ENCODE data around the gene FAU.
A peak's percentile ranks its signal among the peaks of the same experiment; 100 is the strongest.

Gene FAU

DNA sequence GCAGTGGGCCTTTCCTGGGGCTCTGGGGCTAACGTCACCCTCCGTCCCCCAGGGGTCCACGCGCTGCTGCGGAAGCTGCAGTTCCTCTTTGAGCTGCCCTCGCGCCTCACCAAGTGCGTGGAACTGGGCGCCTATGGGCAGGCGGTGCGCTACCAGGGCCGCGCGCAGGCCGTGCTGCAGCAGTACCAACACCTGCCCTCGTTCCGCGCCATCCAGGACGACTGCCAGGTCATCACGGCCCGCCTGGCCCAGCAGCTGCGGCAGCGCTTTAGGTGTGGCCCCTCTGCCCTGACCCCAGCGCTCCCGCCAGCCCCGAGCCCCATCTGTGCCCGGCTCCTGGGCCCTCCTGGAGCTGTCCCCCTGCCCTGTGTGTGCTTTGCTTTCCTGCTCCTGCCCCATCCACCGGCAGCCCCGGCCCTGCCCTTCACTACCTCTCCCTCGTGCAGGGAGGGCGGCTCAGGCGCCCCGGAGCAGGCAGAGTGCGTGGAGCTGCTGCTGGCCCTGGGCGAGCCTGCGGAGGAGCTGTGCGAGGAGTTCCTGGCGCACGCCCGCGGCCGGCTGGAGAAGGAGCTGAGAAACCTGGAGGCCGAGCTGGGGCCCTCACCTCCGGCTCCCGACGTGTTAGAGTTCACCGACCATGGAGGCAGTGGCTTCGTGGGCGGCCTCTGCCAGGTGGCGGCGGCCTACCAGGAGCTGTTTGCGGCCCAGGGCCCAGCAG, 14.0 kb downstream of the FAU start:
- no peak for DNase-seq (ENCODE audit: low read depth)

DNA sequence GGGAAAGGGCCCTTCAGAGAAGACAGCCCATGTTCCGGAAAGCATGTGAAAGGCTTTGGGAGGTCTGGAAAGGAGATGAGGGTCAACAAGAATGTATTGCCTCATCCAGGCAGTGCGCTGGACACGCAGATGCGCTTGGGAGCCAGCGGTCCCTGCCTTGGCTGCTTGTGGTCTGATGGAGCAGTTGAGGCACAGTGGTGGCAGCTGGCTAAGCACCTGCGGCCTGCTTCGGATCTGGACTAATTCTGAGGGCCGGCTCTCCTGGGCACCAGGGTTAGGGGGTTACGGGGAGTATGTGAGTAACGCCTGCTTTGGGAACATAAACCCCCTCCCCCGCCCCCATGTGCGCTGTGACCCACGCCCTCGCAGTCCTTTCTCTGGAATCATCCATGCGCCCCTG, 14.9 kb downstream of the FAU start:
- DNase-seq (ENCODE audit: low read depth), result no peak

DNA sequence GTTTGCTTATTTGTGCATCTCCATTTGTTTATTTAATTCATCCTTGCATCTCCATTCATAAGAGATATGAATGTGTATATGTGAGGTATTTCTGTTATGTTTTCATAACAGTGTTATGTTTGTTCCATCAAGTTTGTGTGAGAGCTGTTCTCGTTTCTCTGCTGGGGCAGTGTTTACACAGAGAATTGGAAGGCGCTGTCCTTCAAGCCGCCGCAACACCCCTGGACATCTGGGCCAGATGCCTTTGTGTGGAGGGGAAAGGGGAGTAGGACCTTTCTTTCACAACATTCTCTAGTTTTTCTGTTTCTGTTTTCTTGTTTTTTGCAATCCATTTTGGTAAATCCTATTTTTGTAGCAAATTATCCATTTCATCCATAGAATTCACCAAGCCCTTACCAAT, 17.3 kb downstream of the FAU start:
- DNase-seq (ENCODE audit: low read depth), result no peak

DNA sequence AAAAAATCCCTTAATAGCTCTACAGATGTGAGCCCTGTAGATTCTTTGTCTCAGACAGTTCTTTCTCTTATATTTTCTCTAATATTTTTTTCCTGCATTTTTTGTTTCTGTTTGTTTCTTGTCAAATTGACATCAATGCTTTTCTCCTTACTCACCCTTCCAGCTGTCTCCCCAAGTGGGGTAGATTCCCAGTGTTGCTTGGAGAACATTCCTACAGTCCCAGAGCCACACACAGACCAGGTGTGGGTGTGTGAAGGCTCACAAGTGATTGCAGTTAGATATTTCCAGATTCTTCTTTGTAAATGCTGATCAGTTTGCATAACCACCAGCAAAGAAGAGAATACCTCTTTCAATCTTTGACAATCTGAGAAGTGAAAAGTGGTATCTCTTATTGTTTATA, 18.5 kb downstream of the FAU start:
- DNase-seq (ENCODE audit: low read depth), result no peak

DNA sequence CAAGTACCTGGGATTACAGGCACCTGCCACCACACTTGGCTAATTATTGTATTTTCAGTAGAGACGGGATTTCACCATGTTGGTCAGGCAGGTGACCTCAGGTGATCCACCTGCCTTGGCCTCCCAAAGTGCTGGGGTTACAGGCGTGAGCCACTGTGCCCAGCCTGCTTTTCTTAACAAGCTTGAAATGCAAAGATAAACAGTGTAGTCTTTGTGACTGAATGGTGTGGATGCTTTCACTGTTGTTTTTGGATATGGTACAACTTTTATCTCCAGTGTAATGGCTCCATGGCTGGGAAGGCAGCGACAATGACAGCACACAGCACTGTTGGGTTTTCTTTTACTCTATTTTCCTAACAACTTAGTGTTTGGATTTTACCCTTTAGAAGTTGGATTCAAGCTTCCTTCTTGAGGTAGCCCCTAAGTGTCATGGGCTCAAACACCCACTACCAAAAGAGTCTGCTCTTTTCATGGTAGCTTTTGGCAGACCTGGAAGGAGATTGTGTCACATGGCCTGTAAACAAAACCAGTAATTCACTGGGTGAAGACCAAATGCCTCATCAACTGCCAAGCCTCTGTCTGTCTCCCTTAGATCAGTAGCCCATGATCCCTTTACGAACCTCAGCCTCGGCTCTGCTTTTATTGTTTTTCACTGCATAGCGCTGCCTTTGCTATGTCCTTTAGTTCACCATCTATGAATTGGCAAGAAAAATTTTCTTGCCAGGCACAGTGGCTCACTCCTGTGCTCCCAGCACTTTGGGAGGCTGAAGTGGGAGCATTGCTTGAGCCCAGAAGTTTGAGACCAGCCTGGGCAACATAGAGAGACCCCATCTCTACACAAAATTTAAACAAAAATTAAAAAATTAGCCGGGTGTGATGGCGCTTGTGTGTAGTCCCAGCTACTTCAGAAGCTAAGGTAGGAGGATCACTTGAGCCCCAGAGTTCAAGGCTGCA, 19.5 kb downstream of the FAU start:
- DNase-seq (ENCODE audit: low read depth), result no peak

DNA sequence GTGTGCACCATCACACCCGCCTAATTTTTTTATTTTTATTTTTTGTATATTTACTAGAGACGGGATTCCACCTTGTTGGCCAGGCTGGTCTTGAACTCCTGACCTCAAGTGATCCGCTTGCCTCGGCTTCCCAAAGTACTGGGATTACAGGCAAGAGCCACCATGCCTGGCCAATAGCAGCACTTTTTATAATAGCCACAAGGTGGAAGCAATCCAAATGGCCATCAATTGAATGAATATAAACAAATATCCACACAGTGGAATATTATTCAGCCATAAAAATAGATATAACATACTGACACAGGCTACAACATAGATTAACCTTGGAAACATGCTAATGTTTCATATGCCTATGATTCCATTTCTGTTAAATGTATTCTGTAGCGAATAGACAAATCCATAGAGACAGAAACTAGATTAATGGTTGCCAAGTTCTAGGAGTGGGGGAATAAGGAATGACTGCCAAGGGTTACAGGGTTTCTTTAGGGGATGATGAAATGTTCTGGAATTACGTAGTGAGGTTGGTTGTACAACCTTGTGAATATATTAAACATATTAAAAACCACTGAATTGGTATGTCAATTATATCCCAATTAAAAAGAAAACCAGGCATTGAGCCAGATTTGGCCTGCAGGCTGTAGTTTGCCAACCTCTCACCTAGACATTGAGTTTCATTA, 21.1 kb downstream of the FAU start:
- no peak for DNase-seq (ENCODE audit: low read depth)

DNA sequence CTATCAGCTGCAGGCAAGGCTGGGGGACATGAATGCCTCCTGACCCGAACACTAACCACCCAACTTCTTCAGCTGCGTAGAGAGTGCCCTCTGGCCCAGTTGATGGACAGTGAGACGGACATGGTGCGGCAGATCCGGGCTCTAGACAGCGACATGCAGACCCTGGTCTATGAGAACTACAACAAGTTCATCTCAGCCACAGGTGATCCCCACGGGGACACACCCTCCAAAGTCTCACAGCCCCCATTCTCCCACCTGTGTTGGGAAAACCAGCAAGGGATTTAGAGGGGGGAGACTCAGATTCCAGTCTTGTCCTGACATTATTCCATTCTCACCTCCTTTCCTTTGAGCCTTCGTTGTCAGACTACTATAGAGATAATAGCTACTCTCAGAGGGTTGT, 25.0 kb downstream of the FAU start:
- DNase-seq (ENCODE audit: low read depth), result no peak

DNA sequence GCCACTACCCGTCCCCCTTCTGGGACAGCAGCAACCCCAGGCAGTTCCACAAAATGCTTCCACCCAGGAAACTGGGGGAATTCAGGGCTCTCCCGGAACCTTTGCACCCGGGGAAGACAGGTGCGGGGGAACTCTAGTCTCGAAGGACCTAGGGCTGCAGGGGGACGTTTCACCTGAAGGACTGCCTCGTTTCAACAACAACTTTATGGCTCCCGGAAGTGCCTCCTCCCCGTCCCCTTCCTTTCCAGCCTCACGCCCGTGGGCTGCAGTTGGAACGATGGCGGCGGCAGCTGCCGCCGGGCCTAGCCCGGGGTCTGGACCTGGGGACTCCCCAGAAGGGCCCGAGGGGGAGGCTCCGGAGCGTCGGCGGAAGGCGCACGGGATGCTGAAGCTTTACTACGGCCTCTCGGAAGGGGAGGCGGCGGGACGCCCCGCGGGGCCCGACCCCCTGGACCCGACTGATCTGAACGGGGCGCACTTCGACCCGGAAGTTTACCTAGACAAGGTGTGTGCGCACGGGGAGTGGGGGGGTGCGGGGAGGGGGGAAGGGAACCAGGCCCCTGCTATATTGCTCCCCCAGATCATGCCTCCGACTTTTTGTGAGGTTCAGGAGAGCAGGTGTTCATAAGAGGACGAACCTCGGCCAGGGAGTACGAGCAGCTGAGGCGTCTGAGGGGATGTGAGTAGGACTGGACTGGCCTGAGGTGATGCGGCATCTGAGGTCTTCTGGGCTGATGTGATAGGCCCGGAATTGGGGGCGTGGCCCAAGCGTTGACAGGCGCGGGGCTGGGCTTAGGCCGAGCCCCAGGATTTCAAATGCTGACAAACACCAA, 25.7 kb downstream of the FAU start, which contains the start of gene VPS51:
Gene VPS51, plus strand, starts transcription at position 241 of the 833 bp plus-strand sequence. Its CDS starts 37 bp downstream, at position 278.
- peak; percentile 71 for DNase-seq (ENCODE audit: low read depth)

DNA sequence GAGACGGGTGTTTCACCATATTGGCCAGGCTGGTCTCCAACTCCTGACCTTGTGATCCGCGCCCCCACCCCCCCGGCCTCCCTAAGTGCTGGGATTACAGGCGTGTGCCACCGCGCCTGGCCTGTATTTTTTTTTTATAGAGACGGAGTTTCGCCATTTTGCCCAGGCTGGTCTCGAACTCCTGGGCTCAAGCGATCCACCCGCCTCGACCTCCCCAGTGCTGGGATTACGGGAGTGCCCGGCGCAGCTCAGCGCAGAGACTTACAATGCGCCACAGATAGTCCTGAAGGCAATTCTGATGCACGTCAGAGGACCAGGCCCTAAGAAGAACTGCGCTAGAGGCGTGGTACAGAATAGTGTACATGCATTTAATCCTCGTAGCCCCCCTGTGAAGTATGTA, 26.5 kb downstream of the FAU start:
- DNase-seq (ENCODE audit: low read depth), result no peak

DNA sequence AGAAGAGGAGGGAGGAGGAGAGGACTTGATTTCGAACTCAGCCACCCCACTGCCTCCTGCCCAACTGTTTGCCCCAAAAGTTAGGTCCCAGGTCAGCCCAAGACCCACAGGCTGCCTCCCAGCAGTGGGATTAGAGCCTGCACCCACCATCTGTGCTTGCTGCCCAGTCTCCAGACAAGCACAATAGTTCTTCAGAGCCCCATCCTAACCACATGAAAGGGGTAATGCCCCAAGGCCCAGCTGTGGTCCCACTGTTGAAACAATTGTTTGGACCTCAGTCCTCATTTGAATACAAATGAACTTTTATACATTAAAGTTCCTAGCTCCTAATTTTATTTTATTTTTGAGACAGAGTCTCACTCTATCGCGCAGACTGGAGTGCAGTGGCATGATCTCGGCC, 31.3 kb downstream of the FAU start:
- no peak for DNase-seq (ENCODE audit: low read depth)

DNA sequence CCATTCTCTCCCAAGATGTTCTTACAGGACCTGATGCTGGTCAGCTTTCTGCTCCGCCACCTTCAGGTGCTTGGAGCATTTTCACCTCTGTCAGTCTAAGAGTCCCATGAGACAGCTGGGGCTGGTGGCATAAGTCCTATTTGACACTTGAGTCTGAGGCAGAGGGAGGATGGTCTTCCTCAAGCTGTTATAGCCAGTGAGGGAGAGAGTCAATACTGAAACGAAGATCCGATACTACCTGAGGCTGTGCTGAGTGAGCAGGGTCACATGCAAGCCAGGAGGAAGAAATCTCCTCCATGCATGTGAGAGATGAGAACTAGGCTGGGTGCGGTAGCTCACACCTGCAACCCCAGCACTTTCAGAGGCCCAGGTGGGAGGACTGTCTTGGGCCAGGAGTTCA, 32.3 kb downstream of the FAU start:
- DNase-seq (ENCODE audit: low read depth), result no peak

DNA sequence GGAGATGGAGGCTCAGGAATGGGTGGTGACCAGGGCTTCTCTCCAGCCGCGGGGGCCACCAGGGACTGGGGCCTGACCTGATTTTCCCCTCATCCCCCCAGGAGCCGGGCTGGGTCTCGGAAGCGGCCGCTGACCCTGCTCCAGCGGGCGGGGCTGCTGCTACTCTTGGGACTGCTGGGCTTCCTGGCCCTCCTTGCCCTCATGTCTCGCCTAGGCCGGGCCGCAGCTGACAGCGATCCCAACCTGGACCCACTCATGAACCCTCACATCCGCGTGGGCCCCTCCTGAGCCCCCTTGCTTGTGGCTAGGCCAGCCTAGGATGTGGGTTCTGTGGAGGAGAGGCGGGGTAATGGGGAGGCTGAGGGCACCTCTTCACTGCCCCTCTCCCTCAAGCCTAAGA, 34.1 kb downstream of the FAU start:
- no peak for DNase-seq (ENCODE audit: low read depth)

DNA sequence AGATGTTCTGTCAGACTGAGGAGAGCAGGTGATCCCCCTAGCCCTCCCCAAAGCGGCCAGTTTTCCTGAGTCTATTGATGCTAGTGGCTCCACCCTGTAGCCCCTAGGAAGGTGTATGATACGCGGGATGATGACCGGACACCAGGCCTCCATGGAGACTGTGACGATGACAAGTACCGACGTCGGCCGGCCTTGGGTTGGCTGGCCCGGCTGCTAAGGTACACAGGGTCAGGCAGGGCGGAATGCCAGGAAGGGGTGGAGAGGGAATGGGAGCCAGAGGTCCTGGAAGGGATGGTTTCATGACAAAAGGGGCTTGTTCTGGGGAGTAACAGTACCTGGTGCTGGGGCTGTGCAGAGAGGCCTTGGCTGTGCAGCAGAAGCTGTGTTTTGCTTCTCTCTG, 34.7 kb downstream of the FAU start:
- no peak for DNase-seq (ENCODE audit: low read depth)

DNA sequence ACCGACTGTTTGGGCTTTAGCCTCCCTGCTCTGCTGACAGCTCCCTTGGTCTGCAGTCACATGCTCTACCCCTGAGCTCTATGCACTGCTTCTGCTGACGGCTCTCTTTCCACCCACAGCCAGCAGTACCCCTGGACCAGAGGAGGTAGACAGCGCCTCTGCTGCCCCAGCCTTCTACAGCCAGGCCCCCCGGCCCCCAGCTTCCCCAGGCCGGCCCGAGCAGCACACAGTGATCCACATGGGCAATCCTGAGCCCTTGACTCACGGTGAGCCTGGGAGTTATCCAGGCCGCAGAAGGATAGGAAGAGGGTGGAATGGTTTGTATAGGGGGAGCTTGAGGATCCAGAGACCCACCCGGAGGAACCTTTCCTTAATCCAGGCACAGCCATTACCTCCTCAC, 35.1 kb downstream of the FAU start:
- DNase-seq (ENCODE audit: low read depth), result no peak

DNA sequence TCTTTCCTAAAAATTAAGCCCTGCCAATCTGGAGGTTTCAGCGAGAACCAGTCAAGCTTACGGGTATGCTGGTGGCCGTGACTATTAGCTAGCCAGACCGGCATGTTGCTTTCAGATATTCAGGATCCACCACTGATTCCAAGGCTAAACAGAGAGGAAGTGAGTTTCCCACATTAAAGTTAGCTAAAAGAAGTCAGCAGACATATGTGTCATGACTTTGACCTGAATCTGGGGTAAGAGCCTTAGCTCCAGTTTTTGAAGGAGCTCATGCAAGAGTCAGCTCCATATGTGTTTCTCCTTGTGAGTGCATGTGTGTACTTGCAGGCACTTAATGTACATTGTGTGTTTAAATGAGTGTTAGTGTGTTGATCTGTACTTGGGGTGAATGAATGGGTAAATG, 36.5 kb downstream of the FAU start:
- DNase-seq (ENCODE audit: low read depth), result no peak

DNA sequence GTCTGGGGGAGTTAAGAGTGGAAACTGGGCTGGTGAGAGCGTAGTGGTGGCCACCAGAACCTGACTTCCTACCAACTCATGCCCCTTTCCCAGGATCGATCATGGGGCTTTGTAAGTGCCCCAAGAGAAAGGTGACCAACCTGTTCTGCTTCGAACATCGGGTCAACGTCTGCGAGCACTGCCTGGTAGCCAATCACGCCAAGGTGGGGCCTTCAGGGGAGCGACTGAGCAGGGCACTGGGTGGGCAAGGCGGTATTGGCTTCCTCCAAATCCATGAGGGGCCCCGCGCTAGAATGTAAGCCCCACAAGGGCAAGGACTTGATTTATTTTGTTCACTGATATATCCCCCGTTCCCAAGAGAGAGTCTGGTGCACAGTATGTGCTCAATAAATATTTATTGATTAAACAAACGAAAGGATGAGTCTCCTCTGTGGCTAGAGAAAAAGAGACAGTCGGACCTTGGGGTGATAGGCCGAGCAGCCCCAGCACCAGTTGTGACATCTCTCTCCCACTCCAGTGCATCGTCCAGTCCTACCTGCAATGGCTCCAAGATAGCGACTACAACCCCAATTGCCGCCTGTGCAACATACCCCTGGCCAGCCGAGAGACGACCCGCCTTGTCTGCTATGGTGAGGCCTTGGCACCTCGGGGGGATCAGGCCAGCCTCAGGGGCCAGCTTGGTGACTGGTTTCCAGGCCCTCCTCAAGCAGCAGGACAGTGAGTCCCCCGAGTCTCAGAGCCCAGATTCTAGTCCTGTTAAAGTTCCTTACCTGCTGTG, 37.1 kb downstream of the FAU start:
- no peak for DNase-seq (ENCODE audit: low read depth)

DNA sequence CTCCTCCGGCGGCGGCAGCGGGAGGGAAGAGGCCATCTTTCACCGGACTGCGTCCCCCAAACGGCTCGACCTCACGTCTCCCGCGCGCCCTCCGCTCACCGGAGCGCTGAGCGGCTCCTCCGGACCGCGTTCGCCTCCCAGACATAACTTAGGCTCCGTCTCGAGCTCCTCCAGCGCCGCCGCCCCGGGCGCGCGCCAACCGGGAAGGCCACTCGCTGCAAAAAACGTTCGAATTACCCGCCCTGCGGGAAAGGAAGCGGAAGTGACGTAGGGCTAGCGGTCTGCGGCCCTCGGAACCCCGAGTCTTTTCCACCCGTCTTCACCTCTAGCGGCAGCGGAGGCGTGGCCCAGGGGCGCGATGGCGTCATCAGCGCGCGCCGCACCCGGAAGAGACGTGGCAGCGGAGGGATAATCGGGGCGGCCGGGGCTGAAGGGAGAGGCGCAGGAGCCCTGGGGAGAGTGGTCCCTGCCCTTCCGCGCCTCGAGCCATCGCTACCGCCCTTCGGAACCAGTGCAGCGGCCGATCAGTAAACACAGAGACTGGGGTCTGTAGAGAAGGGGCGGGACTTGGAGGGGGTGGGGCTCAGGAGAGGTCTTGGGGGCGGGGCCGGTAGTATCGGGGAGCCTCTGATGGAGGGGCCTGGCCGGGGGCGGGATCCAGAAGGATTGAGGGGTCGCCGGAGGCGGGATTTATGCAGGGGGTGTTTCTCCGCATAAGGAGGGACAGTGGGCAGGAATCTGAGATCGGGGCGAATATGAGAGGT, 37.9 kb downstream of the FAU start, which contains the start of the genes CDCA5 and ZFPL1:
Gene CDCA5, minus strand, starts transcription at position 207 of the 764 bp plus-strand sequence. Its CDS starts 62 bp downstream, at position 145.
Gene ZFPL1, plus strand, starts transcription at position 389 of the 764 bp plus-strand sequence. CDS start 477 bp downstream, outside the sequence.
- peak; percentile 96 for DNase-seq (ENCODE audit: low read depth)

DNA sequence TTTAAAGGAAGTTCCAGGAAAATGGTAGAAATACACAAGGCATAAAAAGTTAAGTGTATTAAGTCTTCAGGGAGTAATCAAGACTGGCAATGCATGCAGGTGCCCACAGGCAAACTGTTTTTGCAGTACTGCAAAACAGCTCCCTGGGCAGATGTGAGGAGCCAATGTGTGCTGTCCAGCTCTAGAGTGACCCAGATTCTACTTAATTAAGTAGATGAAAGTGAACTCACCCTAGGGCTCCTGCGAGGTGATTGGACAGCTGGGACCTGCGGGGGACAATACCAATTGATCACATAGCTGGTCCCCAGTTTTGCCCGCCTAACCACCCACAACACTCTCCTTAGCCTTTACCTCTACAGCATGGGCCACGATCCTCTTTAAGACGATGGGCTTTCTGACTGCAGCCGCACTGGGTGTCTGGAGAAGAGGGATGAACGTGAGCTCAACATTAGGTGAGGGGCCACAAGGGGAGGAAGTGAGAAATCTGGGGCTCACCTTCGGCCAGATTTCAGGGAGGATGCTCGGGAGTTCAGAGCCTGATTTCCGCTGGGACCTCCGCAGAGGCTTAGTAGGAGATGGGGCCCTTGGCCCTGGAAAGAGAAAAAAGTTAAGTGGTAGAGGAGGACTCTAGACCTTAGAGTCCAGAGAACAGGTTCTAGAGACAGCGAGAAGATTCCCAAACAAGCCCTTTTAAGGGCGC, 38.6 kb downstream of the FAU start:
- no peak for DNase-seq (ENCODE audit: low read depth)

DNA sequence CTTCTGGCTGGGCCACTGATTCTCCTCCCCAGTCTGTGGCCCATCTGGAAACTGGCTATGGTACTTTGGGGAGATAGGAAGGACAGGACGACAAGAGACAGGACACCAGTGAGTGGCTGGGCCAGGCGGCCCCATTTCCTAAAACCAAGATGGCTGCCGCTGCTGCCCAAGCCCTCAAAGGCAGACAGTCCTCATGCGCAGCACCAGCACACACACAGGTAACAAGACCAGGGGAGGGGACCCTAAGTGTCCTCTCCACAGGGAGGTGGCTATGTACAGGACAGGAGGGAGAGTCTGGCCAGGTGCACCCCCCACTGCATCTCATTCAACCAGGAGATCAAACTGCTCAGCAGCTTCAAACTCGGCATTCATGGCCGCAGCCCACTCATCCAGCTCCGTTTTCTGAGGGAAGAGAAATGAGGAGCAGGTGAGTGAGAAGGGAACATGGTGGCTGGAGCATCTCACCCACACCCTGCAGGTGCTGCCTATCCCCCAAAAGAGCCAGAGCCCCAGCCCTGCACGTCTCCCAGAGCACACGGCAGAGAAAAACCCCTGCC, 43.1 kb downstream of the FAU start:
- DNase-seq (ENCODE audit: low read depth), result no peak
